Lower lobe of right lung (tissue), 2 donors: ENCODE results near the gene CCNE1. TPM values are rescaled to one million over a fixed set of nuclear protein-coding genes. Genes with fewer than 3 reads are reported as not detected.

Source experiments
- ATAC-seq, 2 donors: fragments of 200-7000 bp; cut with Tn5 transposase; one replicate each; pipeline ENCODE4 v1.9.1; 2020 to 2022; ENCODE audit warnings: mild to moderate bottlenecking in 2 of 2, moderate library complexity in 2 of 2
- DNase-seq: peaks from one replicate; pipeline ENCODE4 v3.0.0-alpha.2; 2020
- H3K27ac ChIP-seq: fragments of 200-600 bp; one replicate; pipeline ENCODE4 v1.8.0; 2022
- H3K27me3 ChIP-seq: fragments of 200-600 bp; one replicate; pipeline ENCODE4 v1.8.0; 2022; ENCODE audit warnings: low read depth
- H3K36me3 ChIP-seq: fragments of 200-600 bp; one replicate; pipeline ENCODE4 v1.8.0; 2022; ENCODE audit warnings: mild to moderate bottlenecking
- H3K4me1 ChIP-seq: fragments of 200-600 bp; one replicate; pipeline ENCODE4 v1.8.0; 2022
- H3K4me3 ChIP-seq: fragments of 200-600 bp; one replicate; pipeline ENCODE4 v1.8.0; 2022; ENCODE audit warnings: mild to moderate bottlenecking
- H3K9me3 ChIP-seq: fragments of 200-600 bp; one replicate; pipeline ENCODE4 v1.8.0; 2022
- CTCF ChIP-seq: fragments of 200-600 bp; IDR thresholded peaks from one replicate; pipeline ENCODE4 v1.8.0; 2022; ENCODE audit warnings: antibody characterized with exemption, mild to moderate bottlenecking
- intact Hi-C: fragments of 100-400 bp; cut with DNase I; formaldehyde crosslinking; loops from one replicate; pipeline ENCODE4 v1.11.0; 2022
- total RNA-seq: library from RNA; stranded (reverse); fragmentation: NEBNext Ultra II Directional; extraction: Animal tissue kit (Norgen Biotek cat#: 25700); gene quantifications from one replicate; pipeline ENCODE4 v1.2.1, GENCODE V29; 2021
- donor health status: DM: no; HTN: yes; CAD: no; lungs with severe emphysema.

The CCNE1 gene
- total RNA-seq, 1 donor from 2014 or later: 1.0 TPM

GRCh38 chr19:29872224-29872731, 60.5 kb downstream of the CCNE1 start:
- Histone ChIP-seq H3K9me3 (peaks cover 11% of the 10 kb centered on the region), H3K27ac (no peak overlapping the region), H3K36me3 (no peaks in the 10 kb centered on the region), H3K4me3 (no peak overlapping the region), H3K27me3 (peaks cover 45% of the 10 kb centered on the region), H3K4me1 (peaks cover 17% of the 10 kb centered on the region)
- no peak for TF ChIP-seq CTCF
- peak in 1 of 2 donors; percentile 42 for ATAC-seq
- intact Hi-C loops: loop anchor here (10.0 kb wide), 1 partner anchor 127 kb away; no protein-coding TSS in a partner anchor
- no peak for DNase-seq

- no peak overlapping the region for H3K27ac ChIP-seq
- peak; percentile 85 for TF ChIP-seq CTCF
- peaks cover 17% of the 10 kb centered on the region for H3K4me1 ChIP-seq
- peak overlapping the region; percentile 48 for H3K4me3 ChIP-seq
- intact Hi-C loops: loop anchor here (10.0 kb wide), 1 partner anchor 128 kb away; no protein-coding TSS in a partner anchor
- ATAC-seq: peak; percentile 73 to 87
- H3K9me3 ChIP-seq: peaks cover 4% of the 10 kb centered on the region
- H3K27me3 ChIP-seq: peaks cover 45% of the 10 kb centered on the region
- DNase-seq: peak; percentile 67
- no peaks in the 10 kb centered on the region for H3K36me3 ChIP-seq
These were observed 61.4 kb downstream of the CCNE1 start for GRCh38 chr19:29873024-29873800.

Other genes starting within 250 kb of the CCNE1 start
- gene POP4, start 205.7 kb upstream of the CCNE1 start, total RNA-seq: 44.4 TPM
- gene PLEKHF1, start 146.5 kb upstream of the CCNE1 start, total RNA-seq: 15.5 TPM
- 19.2 TPM for gene C19orf12, start 96.7 kb upstream of the CCNE1 start, total RNA-seq
- 46.0 TPM for gene URI1, start 130.2 kb downstream of the CCNE1 start, total RNA-seq